NCI-H2196 (cell line): ENCODE data around the gene MCCC1.
"Not testable (repeated sequence)": the region's sequence is repeated elsewhere in the genome, so short reads cannot be mapped to it uniquely, and the experiment has no call there.

Source experiments
- DNase-seq: peaks from one replicate; lab custom pipeline; 2025; ENCODE audit not compliant: unreplicated experiment; lab: John Stamatoyannopoulos, UW

MCCC1 gene

DNA sequence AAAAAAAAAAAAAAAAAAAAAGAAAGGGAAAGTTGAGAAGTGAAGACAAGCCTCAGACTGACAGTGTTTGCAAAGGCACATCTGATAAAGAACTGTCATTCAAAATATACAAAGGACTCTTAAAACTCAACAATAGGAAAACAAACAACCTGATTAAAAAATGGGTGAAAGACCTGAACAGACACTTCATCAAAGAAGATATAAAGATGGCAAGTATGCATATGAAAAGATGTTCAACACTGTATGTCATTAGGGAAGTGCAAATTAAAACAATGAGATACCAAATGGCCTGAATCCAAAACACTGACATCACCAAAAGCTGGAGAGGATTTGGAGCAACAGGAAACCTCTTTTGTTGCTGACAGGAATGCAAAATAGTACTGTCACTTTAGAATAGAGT lies 48.6 kb downstream of the MCCC1 start:
- DNase-seq = no peak

GRCh38 chr3:183046883-183047282 lies 52.4 kb downstream of the MCCC1 start:
- no peak for DNase-seq

- DNase-seq = no peak
These were observed 54.6 kb downstream of the MCCC1 start for GRCh38 chr3:183044547-183045229.

DNA sequence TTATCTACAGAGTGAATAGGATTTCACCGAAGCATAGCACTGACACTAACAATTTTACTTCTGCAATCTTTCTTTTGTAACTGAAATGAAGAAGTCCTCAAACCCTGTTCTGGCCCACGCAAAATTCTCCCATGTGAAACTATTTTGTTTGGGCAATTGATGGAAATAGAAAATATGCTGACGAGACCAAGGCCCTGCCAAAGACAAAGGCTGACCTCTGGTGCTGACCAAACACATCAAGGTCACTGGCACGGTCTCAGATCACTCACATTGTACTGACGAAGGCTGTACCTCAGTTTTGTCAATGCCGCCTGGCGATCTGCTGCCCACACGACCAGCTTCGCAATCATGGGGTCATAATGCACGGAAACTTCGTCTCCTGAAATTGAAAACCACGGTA lies 60.5 kb downstream of the MCCC1 start:
- no peak for DNase-seq

- no peak for DNase-seq
These were observed 61.1 kb downstream of the MCCC1 start for GRCh38 chr3:183038221-183038620.

DNA sequence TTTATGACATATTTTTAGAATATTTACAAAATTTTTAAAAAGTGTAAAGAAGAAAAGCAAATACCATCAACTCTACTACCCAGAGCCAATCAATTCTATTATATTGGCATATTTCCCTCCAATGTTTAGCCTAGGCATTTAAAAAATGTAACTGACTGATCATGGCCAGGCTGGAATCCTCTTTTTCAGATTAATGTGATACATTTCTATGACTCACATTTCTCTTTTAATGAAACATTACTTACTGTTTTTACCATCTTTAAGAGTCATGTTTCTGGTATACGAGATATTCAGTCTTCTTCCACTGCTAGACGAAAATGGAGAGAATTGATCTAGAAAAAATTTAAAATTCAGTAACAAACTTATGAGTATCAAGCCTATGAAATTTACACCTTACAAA lies 65.5 kb downstream of the MCCC1 start:
- no peak for DNase-seq

GRCh38 chr3:183032880-183033555 lies 66.3 kb downstream of the MCCC1 start:
- DNase-seq = no peak

GRCh38 chr3:183031826-183032225 lies 67.5 kb downstream of the MCCC1 start:
- no peak for DNase-seq

GRCh38 chr3:183028416-183028815 lies 70.9 kb downstream of the MCCC1 start:
- no peak for DNase-seq

GRCh38 chr3:183027276-183027675 lies 72.0 kb downstream of the MCCC1 start:
- DNase-seq = no peak

DNA sequence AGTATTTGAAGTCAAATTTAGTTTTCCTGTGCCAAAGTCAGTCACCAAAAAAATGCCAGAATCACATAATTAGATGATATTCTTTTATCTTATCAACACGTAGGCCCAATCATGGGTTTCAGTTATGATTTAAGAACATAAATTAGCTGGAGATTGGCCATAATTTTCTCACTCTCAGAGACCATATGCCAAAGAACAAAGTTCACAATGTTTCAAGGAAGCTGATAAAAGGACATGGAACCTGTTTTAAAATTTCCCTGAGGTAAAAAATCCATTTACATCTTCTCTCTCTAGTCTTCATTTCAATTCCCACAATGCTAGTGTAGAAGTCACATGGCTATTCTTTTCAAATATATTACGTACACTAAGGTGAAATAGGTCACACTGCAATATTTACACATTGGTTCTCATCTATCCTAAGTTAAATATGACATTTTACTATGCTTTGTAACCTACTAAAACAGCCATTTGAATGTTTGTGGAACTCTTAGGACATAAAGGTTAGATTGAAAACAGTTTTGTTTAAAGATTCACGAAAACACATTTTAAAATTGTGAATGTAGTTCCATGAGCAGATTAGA lies 76.3 kb downstream of the MCCC1 start:
- DNase-seq = no peak

- no peak for DNase-seq
These were observed 80.7 kb downstream of the MCCC1 start for GRCh38 chr3:183018421-183019192.

GRCh38 chr3:183015185-183015584 lies 84.1 kb downstream of the MCCC1 start:
- no peak for DNase-seq

DNA sequence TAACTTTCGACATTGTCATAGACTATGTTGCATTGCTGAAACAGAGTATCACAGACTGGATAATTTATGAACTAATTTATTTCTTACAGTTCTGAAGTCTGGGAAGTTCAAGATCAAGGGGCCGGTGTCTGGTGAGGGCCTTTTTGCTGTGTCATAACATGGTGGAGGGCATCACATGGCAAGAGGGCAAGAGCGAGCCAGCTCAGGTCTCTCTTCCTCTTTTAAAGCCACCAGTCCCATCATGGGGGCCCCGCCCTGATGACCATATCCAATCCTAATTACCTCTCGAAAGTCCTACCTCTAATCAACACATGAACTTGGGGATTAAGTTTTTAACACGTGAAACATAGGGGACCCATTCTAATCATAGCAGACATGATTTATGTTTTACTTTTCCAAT lies 85.4 kb downstream of the MCCC1 start:
- no peak for DNase-seq

GRCh38 chr3:183013074-183013473 lies 86.2 kb downstream of the MCCC1 start:
- no peak for DNase-seq

DNA sequence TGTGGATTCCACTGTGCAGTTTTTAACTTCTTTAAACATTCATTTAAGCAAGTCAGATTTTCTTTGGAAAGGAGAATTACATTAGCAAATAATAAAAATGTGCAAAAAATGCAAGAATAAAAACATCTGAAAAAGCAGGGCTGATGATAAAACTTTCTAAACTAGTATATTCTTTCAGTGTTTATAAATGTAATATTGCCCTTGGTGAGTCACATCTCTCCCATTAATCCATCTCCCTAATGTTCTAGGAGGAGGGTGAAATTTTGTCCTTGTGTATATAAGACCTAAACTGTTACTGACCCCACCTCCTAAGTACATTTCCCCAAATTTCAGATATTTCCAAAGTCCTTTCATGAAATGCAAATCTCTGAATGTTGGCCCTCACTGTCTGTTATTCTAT lies 90.5 kb downstream of the MCCC1 start:
- DNase-seq = no peak

GRCh38 chr3:183008303-183008702 lies 91.0 kb downstream of the MCCC1 start:
- DNase-seq = no peak

DNA sequence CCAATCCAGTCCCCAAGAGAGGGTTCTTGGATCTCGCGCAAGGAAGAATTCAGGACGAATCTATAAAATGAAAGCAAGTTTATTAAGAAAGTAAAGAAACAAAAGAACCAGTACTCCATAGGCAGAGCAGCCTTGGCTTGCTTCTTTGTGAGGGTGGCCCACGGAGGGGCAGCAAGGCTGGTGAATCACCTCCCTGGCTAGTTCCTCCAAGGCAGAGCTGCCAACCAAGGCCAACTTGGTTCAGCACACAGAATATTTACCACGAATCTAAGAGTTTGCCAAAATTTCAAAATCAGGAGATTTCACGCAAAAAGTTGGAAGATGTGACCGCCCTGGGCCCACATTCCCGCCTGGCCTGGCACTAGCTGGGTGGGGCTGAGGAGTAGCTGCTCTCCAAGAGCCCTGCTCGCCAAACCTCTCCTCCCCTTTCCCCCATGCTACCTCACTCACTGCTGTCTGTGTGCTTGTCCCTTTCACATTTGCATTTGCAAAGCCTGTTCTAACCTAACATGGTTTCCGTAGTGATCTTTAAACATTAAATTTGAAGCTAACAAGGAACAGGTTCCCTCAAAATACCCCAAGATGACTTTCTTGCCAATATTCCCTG lies 92.8 kb downstream of the MCCC1 start:
- DNase-seq = no peak

- DNase-seq = no peak
These were observed 99.5 kb downstream of the MCCC1 start for GRCh38 chr3:182999767-183000166.

- not testable (repeated sequence) for DNase-seq
These were observed 105.7 kb downstream of the MCCC1 start for GRCh38 chr3:182993486-182994201.

DNA sequence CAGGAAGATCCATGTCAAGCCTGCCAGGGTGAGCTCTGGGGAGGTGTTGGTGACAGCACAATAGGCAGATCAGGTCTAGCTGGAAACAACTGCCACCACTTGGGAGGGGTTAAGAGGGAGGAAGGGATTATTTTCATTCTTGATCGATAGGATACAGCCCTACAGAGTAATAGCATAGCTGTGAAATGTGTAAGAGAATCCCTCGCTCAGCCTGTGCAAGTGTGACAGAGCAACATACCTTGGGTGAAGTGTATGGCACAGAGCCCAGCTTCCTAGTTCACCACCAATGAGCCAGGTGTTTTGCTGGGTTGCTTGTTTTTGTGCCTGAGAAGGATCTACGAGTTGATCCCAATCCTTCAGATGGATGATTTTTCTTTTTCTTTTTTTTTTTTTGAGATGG lies 109.7 kb downstream of the MCCC1 start:
- DNase-seq = peak; percentile 92
